Stimulated activated CD8-positive, alpha-beta memory T cell treated with anti-CD3 and anti-CD28 coated beads, Interleukin-7, amount 100 ng/mL, for 48 hours (primary cell): Measurements from ENCODE around the gene GPX3.
A peak's percentile ranks its signal among the peaks of the same experiment; 100 is the strongest.

Source experiments
- DNase-seq, 2 donors: peaks; one replicate each; pipeline ENCODE4 v3.0.0-alpha.2; 2020; ENCODE audit warnings: low read depth in 1 of 2; ENCODE audit errors: extremely low read depth in 1 of 2

GPX3 gene

GRCh38 chr5:151020304-151021110 lies at the start of gene GPX3:
Gene GPX3, plus strand, starts transcription at chr5:151020591. Its CDS starts 64 bp downstream, at chr5:151020655.
- peak in 1 of 2 donors; percentile 14 for DNase-seq

- no peak for DNase-seq
These were observed 41.8 kb upstream of the GPX3 start for GRCh38 chr5:150978590-150978989.

GRCh38 chr5:150987746-150988145 lies 32.6 kb upstream of the GPX3 start:
- DNase-seq = no peak

- DNase-seq = no peak
These were observed 30.7 kb upstream of the GPX3 start for GRCh38 chr5:150989695-150990094.

GRCh38 chr5:150992705-150993104 lies 27.7 kb upstream of the GPX3 start:
- no peak for DNase-seq

- DNase-seq = no peak
These were observed 27.0 kb upstream of the GPX3 start for GRCh38 chr5:150993422-150993821.

GRCh38 chr5:150993826-150994412 lies 26.5 kb upstream of the GPX3 start:
- DNase-seq = no peak

- DNase-seq = no peak
These were observed 20.5 kb upstream of the GPX3 start for GRCh38 chr5:150999704-151000442.

GRCh38 chr5:151001436-151001835 lies 19.0 kb upstream of the GPX3 start:
- no peak for DNase-seq

- no peak for DNase-seq
These were observed 18.1 kb upstream of the GPX3 start for GRCh38 chr5:151002250-151002649.

GRCh38 chr5:151002681-151003502 lies 17.5 kb upstream of the GPX3 start:
- no peak for DNase-seq

- no peak for DNase-seq
These were observed 16.9 kb upstream of the GPX3 start for GRCh38 chr5:151003503-151003860.

GRCh38 chr5:151004499-151004898 lies 15.9 kb upstream of the GPX3 start:
- no peak for DNase-seq

GRCh38 chr5:151005187-151005949 lies 15.0 kb upstream of the GPX3 start:
- DNase-seq = no peak

GRCh38 chr5:151005950-151006576 lies 14.3 kb upstream of the GPX3 start:
- DNase-seq = no peak

- no peak for DNase-seq
These were observed 13.6 kb upstream of the GPX3 start for GRCh38 chr5:151006704-151007334.

- no peak for DNase-seq
These were observed 12.8 kb upstream of the GPX3 start for GRCh38 chr5:151007430-151008209.

GRCh38 chr5:151008210-151008491 lies 12.2 kb upstream of the GPX3 start:
- no peak for DNase-seq

GRCh38 chr5:151008906-151009305 lies 11.5 kb upstream of the GPX3 start:
- no peak for DNase-seq
